Fibroblast of skin of right quadriceps (primary cell): ENCODE results near the gene PNKD.

Experiments used
- DNase-seq: peaks from one replicate; pipeline ENCODE4 v3.0.0-alpha.2; 2013

Gene PNKD

GRCh38 chr2:218273908-218274249 lies 3.6 kb downstream of the PNKD start:
- DNase-seq, result no peak

- no peak for DNase-seq
These were observed 4.3 kb downstream of the PNKD start for GRCh38 chr2:218274586-218274985.

DNA sequence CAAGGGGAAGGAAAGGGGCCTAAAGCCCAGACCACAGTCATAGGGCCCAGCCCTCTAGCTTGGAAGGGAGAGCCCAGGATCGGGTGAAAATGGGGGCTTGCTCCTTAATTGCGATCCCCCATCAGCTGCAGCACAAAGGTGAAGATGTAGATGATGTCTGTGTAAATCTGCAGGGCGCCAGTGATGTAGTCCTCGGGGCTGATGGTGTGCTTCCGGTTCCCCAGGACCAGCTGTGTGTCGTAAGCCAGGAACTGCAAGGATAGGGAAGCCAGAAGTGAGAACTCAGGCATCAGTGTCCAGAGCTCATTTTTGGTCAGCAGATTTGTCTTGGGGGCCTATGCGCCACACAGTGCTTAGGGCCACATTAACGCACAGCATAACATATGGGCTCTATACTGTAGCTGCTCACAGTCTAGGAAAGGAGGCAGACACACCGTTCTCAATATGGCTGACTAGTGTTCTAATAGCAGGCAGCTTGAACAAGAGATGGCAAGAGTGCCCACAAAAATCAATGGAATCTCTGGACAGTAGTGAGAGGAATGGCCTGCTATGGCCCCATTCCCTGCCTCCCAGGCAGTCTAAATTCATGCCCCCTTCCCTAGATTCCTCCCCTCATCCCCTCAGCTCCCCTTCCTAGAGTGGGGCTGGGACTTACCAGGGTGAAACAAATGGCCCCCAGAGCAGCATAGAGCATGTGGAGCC lies 5.2 kb downstream of the PNKD start:
- no peak for DNase-seq

DNA sequence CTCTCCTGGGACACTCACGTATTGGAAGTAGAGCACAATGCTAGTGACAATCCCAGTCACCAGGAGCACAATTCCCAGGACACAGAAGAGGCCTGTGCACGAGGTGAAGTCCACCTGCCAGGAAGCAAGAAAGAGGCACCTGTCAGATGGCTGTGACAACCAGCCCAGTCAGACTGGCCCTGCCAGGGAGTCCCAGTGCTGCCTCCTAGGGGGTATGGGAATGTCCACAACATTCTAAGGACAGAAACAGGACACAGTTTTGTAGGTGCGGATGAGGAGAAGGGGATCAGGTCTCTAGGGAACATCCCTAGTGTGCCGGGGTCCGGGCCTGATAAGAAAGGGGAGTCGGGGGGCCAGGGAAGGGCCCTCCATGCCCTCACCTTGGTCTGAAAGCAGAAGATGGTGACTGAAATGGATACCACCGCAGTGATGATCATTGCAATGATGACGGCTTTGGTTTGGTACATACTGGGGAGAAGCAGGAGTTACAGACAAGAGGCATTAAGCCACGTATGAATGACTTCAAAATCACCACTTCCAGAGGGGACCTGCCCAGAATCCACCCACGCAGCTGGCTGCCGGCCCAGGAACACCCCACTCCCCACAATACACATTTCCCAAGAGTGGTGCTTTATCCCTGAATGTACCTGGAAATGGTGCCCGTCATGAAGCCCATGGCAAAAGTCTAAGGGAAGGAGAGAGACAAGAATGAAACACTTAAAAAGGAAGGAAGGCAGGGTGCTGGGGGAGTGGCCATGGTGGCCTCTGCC lies 6.9 kb downstream of the PNKD start:
- DNase-seq, result no peak

DNA sequence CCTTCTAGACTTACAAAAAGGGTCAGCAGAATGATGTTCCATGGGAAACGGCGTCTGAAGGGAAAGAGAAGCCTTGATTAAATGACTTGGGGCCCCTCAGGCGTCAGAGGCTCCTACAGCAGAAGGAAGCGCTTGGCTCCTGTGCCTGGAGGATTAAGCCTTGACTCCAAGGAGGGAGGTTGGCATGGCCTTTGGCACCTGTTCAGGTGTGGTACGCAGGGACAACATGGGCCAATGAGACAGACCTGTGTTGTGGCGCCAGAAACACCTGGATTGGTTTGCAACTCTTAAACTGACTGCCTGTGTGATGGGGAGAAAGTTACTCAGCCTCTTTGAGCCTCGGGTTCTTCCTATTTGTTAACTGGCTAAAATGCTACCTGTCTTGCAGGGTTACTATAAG lies 7.6 kb downstream of the PNKD start:
- no peak for DNase-seq

- DNase-seq, result no peak
These were observed 8.4 kb downstream of the PNKD start for GRCh38 chr2:218278531-218279360.

DNA sequence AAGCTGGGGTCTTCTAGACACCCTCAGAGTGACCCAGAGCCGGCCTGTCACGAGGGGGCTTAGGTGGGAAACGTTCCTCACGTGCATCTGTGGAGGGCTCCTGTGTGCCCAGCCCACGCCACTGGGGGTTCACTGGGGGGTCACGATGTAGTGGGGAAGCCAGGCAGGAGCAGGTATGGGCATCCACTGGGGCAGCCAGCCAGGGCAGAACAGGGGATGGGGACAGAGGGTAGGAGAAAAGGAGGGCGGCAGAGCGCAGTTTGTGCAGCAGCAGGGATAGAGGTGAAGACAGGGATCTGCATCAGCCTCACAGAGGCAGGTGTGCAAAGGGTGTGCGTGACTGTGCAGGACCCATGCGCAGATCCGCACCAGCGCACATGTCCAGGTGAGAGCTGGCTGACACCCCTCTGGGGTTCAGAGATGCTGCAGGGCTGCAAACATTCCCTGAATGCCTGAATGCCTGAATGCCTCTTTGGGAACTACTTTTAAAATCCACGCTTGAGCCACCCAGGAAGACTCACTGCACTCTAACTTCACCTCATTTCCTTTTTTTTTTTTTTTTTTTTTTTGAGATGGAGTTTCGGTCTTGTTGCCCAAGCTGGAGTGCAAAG lies 10.0 kb downstream of the PNKD start:
- DNase-seq, result no peak

DNA sequence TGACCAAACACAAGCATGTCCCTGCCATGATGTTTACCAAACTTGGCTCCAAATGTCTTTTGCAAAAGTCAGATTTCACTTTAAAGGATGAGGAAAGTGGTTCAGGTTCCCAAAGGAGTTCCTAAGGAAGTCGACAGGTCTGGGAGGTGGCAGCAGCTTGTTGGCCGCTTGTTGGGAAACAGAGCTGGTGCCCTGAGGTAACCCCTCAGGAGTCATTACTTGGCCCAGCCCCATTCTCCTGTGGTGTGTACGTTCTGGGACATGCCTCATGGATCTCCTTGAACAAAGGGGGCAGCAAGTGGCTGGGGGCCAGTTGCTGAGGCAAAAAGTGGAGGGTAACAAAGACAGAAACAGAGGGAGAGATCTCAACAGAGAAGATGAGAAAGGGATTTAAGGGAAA lies 11.1 kb downstream of the PNKD start:
- DNase-seq, result no peak

GRCh38 chr2:218282173-218282991 lies 12.1 kb downstream of the PNKD start:
- DNase-seq, result no peak

DNA sequence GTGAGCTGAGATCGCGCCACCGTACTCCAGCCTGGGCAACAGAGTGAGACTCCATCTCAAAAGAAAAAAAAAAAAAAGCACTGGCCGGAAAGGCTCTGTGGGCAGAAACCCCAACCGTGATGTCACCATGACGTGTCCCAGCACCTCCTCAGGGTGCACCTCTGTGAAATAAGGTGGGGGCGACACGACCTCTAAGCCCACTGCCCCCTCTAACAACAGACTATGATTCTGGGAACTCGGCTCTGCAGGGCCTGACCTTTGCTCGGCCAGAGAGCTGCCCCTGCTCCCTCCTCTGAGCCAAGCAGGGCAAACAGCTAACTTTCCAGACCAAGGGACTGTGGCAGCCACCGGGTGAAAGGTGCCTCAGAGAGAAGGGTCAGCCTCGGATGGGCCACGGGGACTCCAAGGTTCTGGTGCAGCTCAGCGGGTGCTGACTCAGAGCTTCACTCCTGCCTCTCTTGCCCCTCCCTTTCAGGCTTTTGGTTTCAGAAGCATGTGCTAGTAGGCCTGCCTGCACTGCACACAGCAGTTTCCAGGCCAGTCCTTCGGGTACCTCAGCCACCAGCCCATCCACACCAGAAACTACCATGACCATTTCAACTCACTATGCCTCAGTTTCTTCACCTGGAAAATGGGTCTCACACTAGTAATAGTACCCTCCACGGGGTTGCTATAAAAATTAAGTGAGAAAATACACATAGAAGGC lies 13.9 kb downstream of the PNKD start:
- DNase-seq, result peak; percentile 44

DNA sequence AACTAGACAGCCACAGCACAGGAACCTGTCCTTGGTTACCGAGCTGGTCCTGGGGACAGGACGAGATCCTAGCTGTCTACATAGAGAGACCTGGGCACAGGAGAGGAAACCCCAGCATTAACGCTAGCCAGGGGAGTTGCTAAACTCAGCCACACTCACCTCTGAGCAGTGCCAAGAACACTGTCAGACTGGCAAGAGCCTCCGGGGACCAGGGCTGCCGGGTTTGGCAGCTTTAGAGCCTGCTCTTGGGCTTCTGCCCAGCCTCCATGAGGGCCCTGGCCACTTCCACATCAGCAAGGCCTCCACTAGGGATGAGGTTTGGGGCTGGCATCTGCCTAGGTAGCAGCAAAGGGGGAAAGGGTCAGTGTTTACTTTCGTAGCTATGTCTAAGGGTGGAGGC lies 15.3 kb downstream of the PNKD start:
- DNase-seq, result no peak

- peak; percentile 92 for DNase-seq
These were observed 16.5 kb downstream of the PNKD start for GRCh38 chr2:218286570-218287459.

DNA sequence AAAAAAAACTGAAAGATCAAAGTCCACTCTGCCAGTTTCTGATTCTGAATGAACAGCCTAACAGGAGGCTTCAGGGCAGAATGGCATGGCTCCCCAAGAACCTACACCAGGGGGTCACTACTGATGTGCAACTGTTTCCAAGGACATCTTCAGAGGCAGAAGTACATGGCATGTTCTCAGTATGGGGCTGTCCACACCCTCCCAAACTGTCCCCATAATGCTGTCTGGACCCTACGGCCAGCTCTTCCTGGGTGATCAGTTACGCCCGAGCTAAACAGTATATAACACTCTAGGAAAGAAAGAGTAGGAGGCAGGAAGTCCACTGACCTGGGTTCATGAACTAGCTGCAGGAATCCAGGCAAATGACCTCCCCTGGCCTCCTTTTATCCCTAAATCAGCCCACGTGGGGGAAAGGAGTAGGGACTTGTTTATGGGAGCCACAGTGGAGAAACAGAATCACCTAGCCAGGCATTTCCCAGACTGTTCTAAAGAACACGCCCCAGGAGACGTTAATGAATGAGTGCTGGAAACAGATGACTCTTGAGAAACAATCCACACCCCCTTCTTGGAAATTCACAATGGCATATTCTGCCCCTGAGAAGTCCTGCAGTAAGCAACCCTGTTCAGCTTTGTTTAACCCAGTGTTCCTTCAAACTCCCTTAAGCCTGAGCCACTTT lies 19.5 kb downstream of the PNKD start:
- DNase-seq, result no peak

DNA sequence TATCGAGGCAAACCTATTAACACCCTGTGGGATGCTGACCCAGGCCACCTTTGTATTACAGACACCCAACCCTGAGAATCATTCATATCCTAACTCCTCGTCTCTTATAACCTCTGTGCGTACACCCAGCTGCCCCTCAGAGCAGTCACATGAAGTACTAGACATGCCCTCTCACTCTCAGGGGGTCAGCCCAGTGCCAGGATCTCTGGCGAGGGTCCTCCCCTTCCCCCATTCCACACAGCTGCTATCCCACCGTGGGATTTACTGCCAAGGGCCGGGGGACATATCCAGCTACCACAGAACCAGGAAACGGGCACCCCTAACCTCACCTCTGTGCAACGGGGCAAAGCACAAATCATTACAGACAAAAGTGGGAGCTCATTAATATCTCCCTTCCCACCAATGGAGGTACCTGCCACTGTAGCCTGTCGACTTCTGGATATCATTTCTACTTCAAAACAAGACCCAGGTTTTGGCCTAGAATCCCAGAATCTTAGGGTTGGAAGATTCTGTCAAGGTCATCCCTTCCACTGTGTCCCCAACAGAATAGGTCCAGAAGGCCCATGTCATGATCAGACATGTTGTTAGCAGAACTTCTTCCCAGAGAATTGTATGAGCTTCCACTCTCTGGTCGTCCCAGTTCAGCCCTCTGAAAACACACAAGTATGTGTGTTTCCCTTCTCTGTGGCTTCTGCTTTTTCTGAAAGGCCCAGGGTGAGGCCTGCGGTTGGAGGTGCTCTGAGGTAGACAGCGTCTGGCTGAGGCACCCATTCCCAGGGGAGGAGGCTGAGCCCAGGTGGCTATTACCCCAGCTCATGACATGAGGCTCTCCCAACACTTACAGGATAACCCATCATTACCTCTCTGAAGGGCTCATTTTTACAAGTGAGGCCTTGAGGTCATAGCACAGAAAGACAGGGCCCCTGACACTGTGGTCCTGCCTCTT lies 20.3 kb downstream of the PNKD start:
- DNase-seq, result no peak

GRCh38 chr2:218291318-218292047 lies 21.2 kb downstream of the PNKD start:
- no peak for DNase-seq

GRCh38 chr2:218292048-218293014 lies 22.0 kb downstream of the PNKD start, which contains the start of gene TMBIM1:
Gene TMBIM1 (minus strand): TSS chr2:218292503. CDS start chr2:218282141, 10,362 bp downstream.
- peak; percentile 74 for DNase-seq
